ENCODE data around the gene LYRM2. TPM values are rescaled to one million over a fixed set of nuclear protein-coding genes. Genes with fewer than 3 reads are reported as not detected.

Gene LYRM2
- total and polyA plus RNA-seq, 9 of the 15 experiments (the other 6 are each of a cell fraction or from before 2014, with no cell fraction given): 13.9 to 115 (median 42.9) TPM

DNA sequence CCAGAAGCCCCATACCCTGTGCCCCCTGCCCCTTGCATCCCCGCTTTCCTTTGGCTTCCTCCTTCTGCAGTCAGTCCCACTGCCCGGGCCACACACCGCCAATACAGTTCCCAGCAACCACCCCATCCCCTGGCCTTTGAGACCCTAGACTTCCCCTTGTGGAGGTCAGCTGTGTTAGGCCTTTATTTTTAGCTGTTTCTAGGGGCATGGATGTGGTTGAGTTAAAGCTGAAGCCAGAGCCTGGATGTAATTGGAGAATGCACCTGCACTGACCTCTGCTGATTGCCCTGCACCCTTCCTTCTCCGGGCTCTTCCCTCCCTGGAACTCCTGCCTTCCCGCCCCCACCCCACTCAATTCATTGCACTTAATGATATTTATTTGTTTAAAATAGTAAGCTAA lies 33.9 kb downstream of the LYRM2 start:
- ChIA-PET CTCF (ENCODE audit: low intra/inter-chr PET ratio) (no interaction called here), POLR2A (interaction anchor here (0.7 kb wide), 1 partner anchor 20 kb away, joined by 4 read pairs; no protein-coding TSS in a partner anchor)
- no peak for ATAC-seq

More for the DNA sequence above, 33.9 kb downstream of the LYRM2 start:
- no peaks in the 10 kb centered on the region for H3K9me3 ChIP-seq (replicated peaks; ENCODE audit: control insufficient read depth, insufficient read depth, low read depth, low read length)
- H3K27ac ChIP-seq (ENCODE audit: extremely low read depth, low read depth, low read length): no peak overlapping the region
- no peaks in the 10 kb centered on the region for H3K4me1 ChIP-seq (replicated peaks in 1 of 2; ENCODE audit: control insufficient read depth in 2 of 2, insufficient read depth in 2 of 2, low read length in 2 of 2)
- H3K4me3 ChIP-seq: no peak overlapping the region
- in situ Hi-C loops (cut with MboI): loop anchor here (25.0 kb wide), 1 partner anchor 617 kb away; no protein-coding TSS in a partner anchor
- no TSS peak for BruUV-seq (replicated peaks)
- H3K4me2 ChIP-seq (ENCODE audit: insufficient read depth, low read length): no peak overlapping the region
- H2AFZ ChIP-seq (ENCODE audit: low read depth, low read length): no peak overlapping the region
- intact Hi-C loops (cut with micrococcal nuclease): no loop called here
- H4K20me1 ChIP-seq (replicated peaks; ENCODE audit: control insufficient read depth, insufficient read depth, low read length): no peaks in the 10 kb centered on the region
- H3K36me3 ChIP-seq (ENCODE audit: control insufficient read depth, insufficient read depth, low read length): no peaks in the 10 kb centered on the region
- no peak overlapping the region for H3K9ac ChIP-seq (ENCODE audit: insufficient read depth in 1 of 2, low read depth in 2 of 2, low read length in 2 of 2)
- 6% methylated on average over 5 of the region's 5 CpGs for WGBS (ENCODE audit: insufficient coverage, low coverage, missing lambda C conversion rate)
- DNase-seq (ENCODE audit: extremely low read depth in 1 of 4, low spot score in 3 of 4) (no peak), FAIRE-seq (no peak)
- TF ChIP-seq ZNF24 (IDR thresholded peaks at IDR 0.05) (no peak), CREB1 (IDR thresholded peaks at IDR 0.05) (no peak), CREB1 (CRISPR knock-in tag; IDR thresholded peaks at IDR 0.05) (no peak), DIDO1 (tag; IDR thresholded peaks at IDR 0.05; ENCODE audit: low read depth) (no peak), CSDE1 (IDR thresholded peaks at IDR 0.05) (no peak), ZNF507 (tag; conservative IDR thresholded peaks at IDR 0.05) (no peak), NCOR1 (IDR thresholded peaks at IDR 0.05) (no peak), ELF1 (tag; IDR thresholded peaks at IDR 0.05) (no peak), PHB2 (IDR thresholded peaks at IDR 0.05; ENCODE audit: low read depth) (no peak), MCM3 (IDR thresholded peaks at IDR 0.05) (no peak), NFRKB (IDR thresholded peaks at IDR 0.05; ENCODE audit: low read depth) (no peak), SIX5 (IDR thresholded peaks at IDR 0.05; ENCODE audit: borderline replicate concordance in 1 of 2, insufficient read depth in 1 of 2, low read depth in 1 of 2, low read length in 2 of 2) (no peak), SREBF1 (IDR thresholded peaks at IDR 0.05; ENCODE audit: borderline replicate concordance, low read depth, low read length) (no peak), ZNF3 (CRISPR knock-in tag; IDR thresholded peaks at IDR 0.05) (no peak), ARHGAP35 (IDR thresholded peaks at IDR 0.05; ENCODE audit: partially characterized antibody) (no peak), SMARCA5 (IDR thresholded peaks at IDR 0.05) (no peak), HMG20A (CRISPR knock-in tag; conservative IDR thresholded peaks at IDR 0.05) (no peak)
- TF ChIP-seq, protein P1, sequence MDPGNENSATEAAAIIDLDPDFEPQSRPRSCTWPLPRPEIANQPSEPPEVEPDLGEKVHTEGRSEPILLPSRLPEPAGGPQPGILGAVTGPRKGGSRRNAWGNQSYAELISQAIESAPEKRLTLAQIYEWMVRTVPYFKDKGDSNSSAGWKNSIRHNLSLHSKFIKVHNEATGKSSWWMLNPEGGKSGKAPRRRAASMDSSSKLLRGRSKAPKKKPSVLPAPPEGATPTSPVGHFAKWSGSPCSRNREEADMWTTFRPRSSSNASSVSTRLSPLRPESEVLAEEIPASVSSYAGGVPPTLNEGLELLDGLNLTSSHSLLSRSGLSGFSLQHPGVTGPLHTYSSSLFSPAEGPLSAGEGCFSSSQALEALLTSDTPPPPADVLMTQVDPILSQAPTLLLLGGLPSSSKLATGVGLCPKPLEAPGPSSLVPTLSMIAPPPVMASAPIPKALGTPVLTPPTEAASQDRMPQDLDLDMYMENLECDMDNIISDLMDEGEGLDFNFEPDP (CRISPR knock-in tag; IDR thresholded peaks at IDR 0.05): no peak
- TF ChIP-seq, protein P2, sequence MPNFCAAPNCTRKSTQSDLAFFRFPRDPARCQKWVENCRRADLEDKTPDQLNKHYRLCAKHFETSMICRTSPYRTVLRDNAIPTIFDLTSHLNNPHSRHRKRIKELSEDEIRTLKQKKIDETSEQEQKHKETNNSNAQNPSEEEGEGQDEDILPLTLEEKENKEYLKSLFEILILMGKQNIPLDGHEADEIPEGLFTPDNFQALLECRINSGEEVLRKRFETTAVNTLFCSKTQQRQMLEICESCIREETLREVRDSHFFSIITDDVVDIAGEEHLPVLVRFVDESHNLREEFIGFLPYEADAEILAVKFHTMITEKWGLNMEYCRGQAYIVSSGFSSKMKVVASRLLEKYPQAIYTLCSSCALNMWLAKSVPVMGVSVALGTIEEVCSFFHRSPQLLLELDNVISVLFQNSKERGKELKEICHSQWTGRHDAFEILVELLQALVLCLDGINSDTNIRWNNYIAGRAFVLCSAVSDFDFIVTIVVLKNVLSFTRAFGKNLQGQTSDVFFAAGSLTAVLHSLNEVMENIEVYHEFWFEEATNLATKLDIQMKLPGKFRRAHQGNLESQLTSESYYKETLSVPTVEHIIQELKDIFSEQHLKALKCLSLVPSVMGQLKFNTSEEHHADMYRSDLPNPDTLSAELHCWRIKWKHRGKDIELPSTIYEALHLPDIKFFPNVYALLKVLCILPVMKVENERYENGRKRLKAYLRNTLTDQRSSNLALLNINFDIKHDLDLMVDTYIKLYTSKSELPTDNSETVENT (CRISPR knock-in tag; IDR thresholded peaks at IDR 0.05): no peak
- TF ChIP-seq, protein P3, sequence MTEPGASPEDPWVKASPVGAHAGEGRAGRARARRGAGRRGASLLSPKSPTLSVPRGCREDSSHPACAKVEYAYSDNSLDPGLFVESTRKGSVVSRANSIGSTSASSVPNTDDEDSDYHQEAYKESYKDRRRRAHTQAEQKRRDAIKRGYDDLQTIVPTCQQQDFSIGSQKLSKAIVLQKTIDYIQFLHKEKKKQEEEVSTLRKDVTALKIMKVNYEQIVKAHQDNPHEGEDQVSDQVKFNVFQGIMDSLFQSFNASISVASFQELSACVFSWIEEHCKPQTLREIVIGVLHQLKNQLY (CRISPR knock-in tag; conservative IDR thresholded peaks at IDR 0.05): no peak
- TF ChIP-seq, protein P4, sequence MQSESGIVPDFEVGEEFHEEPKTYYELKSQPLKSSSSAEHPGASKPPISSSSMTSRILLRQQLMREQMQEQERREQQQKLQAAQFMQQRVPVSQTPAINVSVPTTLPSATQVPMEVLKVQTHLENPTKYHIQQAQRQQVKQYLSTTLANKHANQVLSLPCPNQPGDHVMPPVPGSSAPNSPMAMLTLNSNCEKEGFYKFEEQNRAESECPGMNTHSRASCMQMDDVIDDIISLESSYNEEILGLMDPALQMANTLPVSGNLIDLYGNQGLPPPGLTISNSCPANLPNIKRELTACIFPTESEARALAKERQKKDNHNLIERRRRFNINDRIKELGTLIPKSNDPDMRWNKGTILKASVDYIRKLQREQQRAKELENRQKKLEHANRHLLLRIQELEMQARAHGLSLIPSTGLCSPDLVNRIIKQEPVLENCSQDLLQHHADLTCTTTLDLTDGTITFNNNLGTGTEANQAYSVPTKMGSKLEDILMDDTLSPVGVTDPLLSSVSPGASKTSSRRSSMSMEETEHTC (IDR thresholded peaks at IDR 0.05): no peak
- H3K79me2 ChIP-seq (ENCODE audit: control insufficient read depth, insufficient read depth, low read length): no peaks in the 10 kb centered on the region
- peaks cover 18 to 55% of the 10 kb centered on the region in 2 experiments for H3K27me3 ChIP-seq (ENCODE audit: control insufficient read depth in 2 of 2, insufficient read depth in 2 of 2, low read length in 2 of 2)
- H3K9me1 ChIP-seq (ENCODE audit: control insufficient read depth, insufficient read depth, low read length): no peaks in the 10 kb centered on the region

Data from K562 (cell line).